OCI-LY7 (cell line): Measurements from ENCODE around the gene TNC. TPM values are rescaled to one million over a fixed set of nuclear protein-coding genes. Genes with fewer than 3 reads are reported as not detected.

Source experiments
- BruUV-seq: library from RNA; stranded (reverse); fragments of 400-500 nt; replicated peaks from 2 replicates; lab custom pipeline; 2021; lab: Mats Ljungman, UMichigan
- CTCF ChIA-PET: fragments of 300-600 bp; sonication (Branson Sonifier 250); formaldehyde crosslinking; loops from one replicate; lab custom pipeline; 2022; ENCODE audit warnings: antibody characterized with exemption; ENCODE audit not compliant: unreplicated experiment; lab: Charles Lee
- POLR2A ChIA-PET: fragments of 300-600 bp; sonication (Branson Sonifier 250); formaldehyde crosslinking; loops from one replicate; lab custom pipeline; 2022; ENCODE audit warnings: antibody characterized with exemption; lab: Charles Lee
- DNase-seq: peaks from one replicate; pipeline ENCODE4 v3.0.0-alpha.2; 2015; ENCODE audit warnings: low spot score
- H2AFZ ChIP-seq: fragments of 200-600 bp; sonication (generic), shearing (Covaris generic); 2 replicates; pipeline ENCODE4 v1.6.1; 2014; ENCODE audit warnings: mild to moderate bottlenecking, antibody characterized with exemption, low read length, moderate library complexity
- H3K27ac ChIP-seq: fragments of 200-600 bp; sonication (generic); 2 replicates; pipeline ENCODE4 v1.5.1; 2014; ENCODE audit warnings: mixed run types, low read depth, mild to moderate bottlenecking, moderate library complexity, low read length, inconsistent platforms; ENCODE audit not compliant: poor library complexity, severe bottlenecking
- H3K36me3 ChIP-seq: fragments of 200-600 bp; sonication (generic); 2 replicates; pipeline ENCODE4 v1.6.1; 2014; ENCODE audit warnings: mild to moderate bottlenecking, antibody characterized with exemption, low read length, moderate library complexity, mixed read lengths; ENCODE audit not compliant: insufficient read depth
- H3K4me1 ChIP-seq: fragments of 200-600 bp; sonication (generic); 2 replicates; pipeline ENCODE4 v1.5.1; 2014; ENCODE audit warnings: mild to moderate bottlenecking, low read length; ENCODE audit not compliant: insufficient read depth, poor library complexity, severe bottlenecking
- H3K4me2 ChIP-seq: fragments of 200-600 bp; sonication (generic); 2 replicates; pipeline ENCODE4 v1.6.1; 2014; ENCODE audit warnings: mild to moderate bottlenecking, low read length
- H3K4me3 ChIP-seq: fragments of 200-600 bp; sonication (generic); 2 replicates; pipeline ENCODE4 v1.5.1; 2014; ENCODE audit warnings: mild to moderate bottlenecking, low read depth, low read length; ENCODE audit not compliant: poor library complexity, severe bottlenecking
- H3K79me2 ChIP-seq: fragments of 200-600 bp; sonication (generic); 2 replicates; pipeline ENCODE4 v1.6.1; 2016; ENCODE audit warnings: low read depth, mild to moderate bottlenecking, low read length, moderate library complexity, mixed read lengths; ENCODE audit not compliant: insufficient read depth
- H3K9me2 ChIP-seq: fragments of 200-600 bp; sonication (generic); 2 replicates; pipeline ENCODE4 v1.6.1; 2016; ENCODE audit warnings: mild to moderate bottlenecking, low read length, mixed read lengths; ENCODE audit not compliant: insufficient read depth
- H3K9me3 ChIP-seq: fragments of 200-600 bp; sonication (generic); 2 replicates; pipeline ENCODE4 v1.6.1; 2014; ENCODE audit warnings: mild to moderate bottlenecking, mixed run types, low read length, mixed read lengths
- H4K20me1 ChIP-seq: fragments of 200-600 bp; sonication (generic); 2 replicates; pipeline ENCODE4 v1.6.1; 2014; ENCODE audit warnings: mild to moderate bottlenecking, antibody characterized with exemption, low read length, moderate library complexity, mixed read lengths; ENCODE audit not compliant: insufficient read depth
- CTCF ChIP-seq: fragments of 200-600 bp; sonication (generic); conservative IDR thresholded peaks from 2 replicates; pipeline ENCODE4 v1.5.1; 2014; ENCODE audit warnings: mild to moderate bottlenecking, antibody characterized with exemption, low read length, moderate library complexity, mixed read lengths
- EZH2phosphoT487 ChIP-seq: fragments of 200-600 bp; sonication (generic); IDR thresholded peaks from 2 replicates; pipeline ENCODE4 v1.6.1; 2018; ENCODE audit warnings: low read depth, borderline replicate concordance, mild to moderate bottlenecking, mixed run types, antibody characterized with exemption, low read length, moderate library complexity, mixed read lengths
- intact Hi-C: fragments of 100-400 bp; cut with micrococcal nuclease; formaldehyde crosslinking; loops from one replicate; pipeline ENCODE4 v1.10.0; 2022; ENCODE audit not compliant: unreplicated experiment
- total RNA-seq, 2 experiments: library from RNA; depleted of rRNA in 1 of 2; stranded (reverse); fragments of >200 nt in 1 of 2; shearing (Covaris generic) in 1 of 2; gene quantifications; 2 replicates each; pipeline ENCODE4 v1.2.3, GENCODE V29; 2014 to 2022

The TNC gene
- total RNA-seq, 2 experiments from 2014 or later = not detected

GRCh38 chr9:115165233-115165632, 47.3 kb upstream of the TNC start:
- TF ChIP-seq EZH2phosphoT487 = no peak
- no peak for TF ChIP-seq CTCF
- H3K9me2 ChIP-seq = no peaks in the 10 kb centered on the region
- no peak overlapping the region for H2AFZ ChIP-seq
- H3K36me3 ChIP-seq = no peaks in the 10 kb centered on the region
- no TSS peak for BruUV-seq
- CTCF ChIA-PET = no interaction called here
- POLR2A ChIA-PET = interaction anchor here (0.6 kb wide), 1 partner anchor 46 kb away, joined by 4 read pairs; no protein-coding TSS in a partner anchor
- H3K9me3 ChIP-seq = no peaks in the 10 kb centered on the region
- H4K20me1 ChIP-seq = no peaks in the 10 kb centered on the region
- H3K4me2 ChIP-seq = no peak overlapping the region
- H3K27ac ChIP-seq = no peak overlapping the region
- no peaks in the 10 kb centered on the region for H3K79me2 ChIP-seq
- H3K4me1 ChIP-seq = no peaks in the 10 kb centered on the region
- no peak overlapping the region for H3K4me3 ChIP-seq
- intact Hi-C loops = no loop called here
- DNase-seq = no peak

- ChIA-PET POLR2A (no interaction called here), CTCF (no interaction called here)
- Histone ChIP-seq H3K4me1 (no peaks in the 10 kb centered on the region), H3K4me3 (no peak overlapping the region), H3K9me2 (no peaks in the 10 kb centered on the region), H3K4me2 (no peak overlapping the region), H3K27ac (no peak overlapping the region), H2AFZ (no peak overlapping the region), H4K20me1 (no peaks in the 10 kb centered on the region), H3K9me3 (no peaks in the 10 kb centered on the region), H3K36me3 (no peaks in the 10 kb centered on the region), H3K79me2 (no peaks in the 10 kb centered on the region)
- intact Hi-C loops = no loop called here
- BruUV-seq = no TSS peak
- TF ChIP-seq CTCF (no peak), EZH2phosphoT487 (no peak)
- no peak for DNase-seq
Observed at GRCh38 chr9:115164511-115164974, 46.6 kb upstream of the TNC start.

- H3K27ac ChIP-seq = no peak overlapping the region
- H3K4me3 ChIP-seq = no peak overlapping the region
- H2AFZ ChIP-seq = no peak overlapping the region
- no peak overlapping the region for H3K4me2 ChIP-seq
- H3K4me1 ChIP-seq = no peaks in the 10 kb centered on the region
- CTCF ChIA-PET = no interaction called here
- no peak for DNase-seq
- TF ChIP-seq CTCF (no peak), EZH2phosphoT487 (no peak)
- no TSS peak for BruUV-seq
- no peaks in the 10 kb centered on the region for H3K9me2 ChIP-seq
- H3K79me2 ChIP-seq = no peaks in the 10 kb centered on the region
- POLR2A ChIA-PET = no interaction called here
- no peaks in the 10 kb centered on the region for H4K20me1 ChIP-seq
- no peaks in the 10 kb centered on the region for H3K9me3 ChIP-seq
- no peaks in the 10 kb centered on the region for H3K36me3 ChIP-seq
- intact Hi-C loops = no loop called here
Observed at GRCh38 chr9:115162946-115163345, 45.0 kb upstream of the TNC start.
